Measurements from ENCODE around the gene YAP1.

Gene YAP1

DNA sequence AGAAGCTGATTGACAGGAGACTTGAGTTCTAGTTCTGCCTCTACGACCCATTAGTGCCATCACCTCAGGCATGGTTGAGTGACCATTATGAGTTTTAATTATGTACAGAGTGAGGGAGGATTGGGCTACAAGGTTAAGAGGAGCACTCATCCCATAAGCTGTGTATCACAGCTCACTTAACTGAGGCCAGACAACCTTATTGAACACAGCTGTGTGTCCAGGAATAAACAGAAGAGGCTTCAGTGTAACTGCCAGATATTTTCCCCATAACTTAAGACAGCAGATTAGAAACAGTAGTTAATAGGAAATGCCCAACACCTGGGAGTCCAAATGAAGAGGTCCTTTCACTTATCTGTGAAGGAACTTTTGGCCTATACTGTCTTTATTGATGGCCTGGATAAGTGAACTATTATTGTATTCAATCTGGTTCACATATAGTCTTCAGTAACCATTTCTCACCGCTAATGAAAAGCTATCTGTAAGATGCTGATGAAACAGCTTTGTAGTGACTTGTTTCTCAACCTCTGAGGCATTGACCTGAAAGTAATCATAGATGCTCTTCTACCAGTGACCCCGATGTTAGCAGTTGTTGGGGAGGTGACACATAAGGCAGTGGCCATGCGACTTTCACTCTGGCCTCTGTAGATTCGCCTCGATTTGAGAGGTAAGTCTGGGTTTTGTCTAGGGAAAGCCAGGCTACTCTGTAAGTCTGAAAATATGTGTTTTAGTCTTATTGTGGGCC, 41.7 kb downstream of the YAP1 start:
- ATAC-seq: peak; percentile 55
- TF ChIP-seq, protein P1, sequence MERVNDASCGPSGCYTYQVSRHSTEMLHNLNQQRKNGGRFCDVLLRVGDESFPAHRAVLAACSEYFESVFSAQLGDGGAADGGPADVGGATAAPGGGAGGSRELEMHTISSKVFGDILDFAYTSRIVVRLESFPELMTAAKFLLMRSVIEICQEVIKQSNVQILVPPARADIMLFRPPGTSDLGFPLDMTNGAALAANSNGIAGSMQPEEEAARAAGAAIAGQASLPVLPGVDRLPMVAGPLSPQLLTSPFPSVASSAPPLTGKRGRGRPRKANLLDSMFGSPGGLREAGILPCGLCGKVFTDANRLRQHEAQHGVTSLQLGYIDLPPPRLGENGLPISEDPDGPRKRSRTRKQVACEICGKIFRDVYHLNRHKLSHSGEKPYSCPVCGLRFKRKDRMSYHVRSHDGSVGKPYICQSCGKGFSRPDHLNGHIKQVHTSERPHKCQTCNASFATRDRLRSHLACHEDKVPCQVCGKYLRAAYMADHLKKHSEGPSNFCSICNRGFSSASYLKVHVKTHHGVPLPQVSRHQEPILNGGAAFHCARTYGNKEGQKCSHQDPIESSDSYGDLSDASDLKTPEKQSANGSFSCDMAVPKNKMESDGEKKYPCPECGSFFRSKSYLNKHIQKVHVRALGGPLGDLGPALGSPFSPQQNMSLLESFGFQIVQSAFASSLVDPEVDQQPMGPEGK (CRISPR knock-in tag; IDR thresholded peaks at IDR 0.05; ENCODE audit: borderline replicate concordance): no peak
- no peak for TF ChIP-seq TOX (CRISPR knock-in tag; IDR thresholded peaks at IDR 0.05; ENCODE audit: borderline replicate concordance)
- no peak for TF ChIP-seq RARB (CRISPR knock-in tag; IDR thresholded peaks at IDR 0.05)
- no peak for TF ChIP-seq ZFP3 (CRISPR knock-in tag; IDR thresholded peaks at IDR 0.05)
- no peak for TF ChIP-seq TCF4 (CRISPR knock-in tag; IDR thresholded peaks at IDR 0.05; ENCODE audit: borderline replicate concordance)
- no peak for TF ChIP-seq ZC3H10 (CRISPR knock-in tag; IDR thresholded peaks at IDR 0.05)
- TF ChIP-seq, protein P2, sequence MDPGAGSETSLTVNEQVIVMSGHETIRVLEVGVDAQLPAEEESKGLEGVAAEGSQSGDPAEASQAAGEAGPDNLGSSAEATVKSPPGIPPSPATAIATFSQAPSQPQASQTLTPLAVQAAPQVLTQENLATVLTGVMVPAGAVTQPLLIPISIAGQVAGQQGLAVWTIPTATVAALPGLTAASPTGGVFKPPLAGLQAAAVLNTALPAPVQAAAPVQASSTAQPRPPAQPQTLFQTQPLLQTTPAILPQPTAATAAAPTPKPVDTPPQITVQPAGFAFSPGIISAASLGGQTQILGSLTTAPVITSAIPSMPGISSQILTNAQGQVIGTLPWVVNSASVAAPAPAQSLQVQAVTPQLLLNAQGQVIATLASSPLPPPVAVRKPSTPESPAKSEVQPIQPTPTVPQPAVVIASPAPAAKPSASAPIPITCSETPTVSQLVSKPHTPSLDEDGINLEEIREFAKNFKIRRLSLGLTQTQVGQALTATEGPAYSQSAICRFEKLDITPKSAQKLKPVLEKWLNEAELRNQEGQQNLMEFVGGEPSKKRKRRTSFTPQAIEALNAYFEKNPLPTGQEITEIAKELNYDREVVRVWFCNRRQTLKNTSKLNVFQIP (CRISPR knock-in tag; IDR thresholded peaks at IDR 0.05; ENCODE audit: borderline replicate concordance, low read depth): no peak
- TF ChIP-seq ZNF565 (CRISPR knock-in tag; conservative IDR thresholded peaks at IDR 0.05; ENCODE audit: low read depth): no peak
- no peak for TF ChIP-seq ZNF70 (CRISPR knock-in tag; IDR thresholded peaks at IDR 0.05)
- no peak for TF ChIP-seq BACH2 (CRISPR knock-in tag; IDR thresholded peaks at IDR 0.05; ENCODE audit: borderline replicate concordance)
- no peak for TF ChIP-seq SNAI2 (CRISPR knock-in tag; IDR thresholded peaks at IDR 0.05)
- TF ChIP-seq ISL1 (CRISPR knock-in tag; IDR thresholded peaks at IDR 0.05): no peak
- no peak for TF ChIP-seq CSDC2 (CRISPR knock-in tag; IDR thresholded peaks at IDR 0.05)
- TF ChIP-seq OSR1 (CRISPR knock-in tag; IDR thresholded peaks at IDR 0.05): no peak
- TF ChIP-seq ARNTL (CRISPR knock-in tag; IDR thresholded peaks at IDR 0.05; ENCODE audit: borderline replicate concordance, low read depth): no peak
- TF ChIP-seq, protein P3, sequence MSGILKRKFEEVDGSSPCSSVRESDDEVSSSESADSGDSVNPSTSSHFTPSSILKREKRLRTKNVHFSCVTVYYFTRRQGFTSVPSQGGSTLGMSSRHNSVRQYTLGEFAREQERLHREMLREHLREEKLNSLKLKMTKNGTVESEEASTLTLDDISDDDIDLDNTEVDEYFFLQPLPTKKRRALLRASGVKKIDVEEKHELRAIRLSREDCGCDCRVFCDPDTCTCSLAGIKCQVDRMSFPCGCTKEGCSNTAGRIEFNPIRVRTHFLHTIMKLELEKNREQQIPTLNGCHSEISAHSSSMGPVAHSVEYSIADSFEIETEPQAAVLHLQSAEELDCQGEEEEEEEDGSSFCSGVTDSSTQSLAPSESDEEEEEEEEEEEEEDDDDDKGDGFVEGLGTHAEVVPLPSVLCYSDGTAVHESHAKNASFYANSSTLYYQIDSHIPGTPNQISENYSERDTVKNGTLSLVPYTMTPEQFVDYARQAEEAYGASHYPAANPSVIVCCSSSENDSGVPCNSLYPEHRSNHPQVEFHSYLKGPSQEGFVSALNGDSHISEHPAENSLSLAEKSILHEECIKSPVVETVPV (CRISPR knock-in tag; IDR thresholded peaks at IDR 0.05): no peak
- no peak for TF ChIP-seq PPARA (CRISPR knock-in tag; IDR thresholded peaks at IDR 0.05; ENCODE audit: borderline replicate concordance)
- TF ChIP-seq GLIS3 (CRISPR knock-in tag; IDR thresholded peaks at IDR 0.05): no peak

DNA sequence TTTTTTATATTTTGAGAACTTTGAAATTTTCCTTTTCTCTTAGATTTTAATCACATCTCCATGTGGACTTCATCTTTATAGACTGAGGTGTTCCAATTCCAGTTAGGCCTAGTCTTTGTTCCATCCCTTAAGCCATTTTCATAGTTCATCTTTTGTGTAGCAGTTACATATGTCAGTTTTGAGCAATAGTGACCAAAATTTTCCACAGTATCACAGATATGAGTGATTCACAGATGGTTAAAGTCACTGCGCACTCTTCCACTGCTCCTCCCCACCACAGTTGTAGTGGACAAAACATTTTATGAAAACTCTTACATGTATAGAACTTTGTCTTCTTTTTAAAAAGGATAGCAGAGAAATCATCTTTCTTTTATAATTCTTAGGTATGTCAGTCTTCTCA, 42.8 kb downstream of the YAP1 start:
- TF ChIP-seq SNAI2 (CRISPR knock-in tag; IDR thresholded peaks at IDR 0.05) (no peak), OSR1 (CRISPR knock-in tag; IDR thresholded peaks at IDR 0.05) (no peak), ZC3H10 (CRISPR knock-in tag; IDR thresholded peaks at IDR 0.05) (no peak), ZNF565 (CRISPR knock-in tag; conservative IDR thresholded peaks at IDR 0.05; ENCODE audit: low read depth) (no peak), TCF4 (CRISPR knock-in tag; IDR thresholded peaks at IDR 0.05; ENCODE audit: borderline replicate concordance) (no peak), BACH2 (CRISPR knock-in tag; IDR thresholded peaks at IDR 0.05; ENCODE audit: borderline replicate concordance) (no peak), PPARA (CRISPR knock-in tag; IDR thresholded peaks at IDR 0.05; ENCODE audit: borderline replicate concordance) (no peak), GLIS3 (CRISPR knock-in tag; IDR thresholded peaks at IDR 0.05) (no peak), ESRRG (CRISPR knock-in tag; IDR thresholded peaks at IDR 0.05) (no peak), ZNF8 (CRISPR knock-in tag; IDR thresholded peaks at IDR 0.05) (no peak), CSDC2 (CRISPR knock-in tag; IDR thresholded peaks at IDR 0.05) (no peak)
- TF ChIP-seq, protein P3 (CRISPR knock-in tag; IDR thresholded peaks at IDR 0.05): no peak
- TF ChIP-seq, protein P4, sequence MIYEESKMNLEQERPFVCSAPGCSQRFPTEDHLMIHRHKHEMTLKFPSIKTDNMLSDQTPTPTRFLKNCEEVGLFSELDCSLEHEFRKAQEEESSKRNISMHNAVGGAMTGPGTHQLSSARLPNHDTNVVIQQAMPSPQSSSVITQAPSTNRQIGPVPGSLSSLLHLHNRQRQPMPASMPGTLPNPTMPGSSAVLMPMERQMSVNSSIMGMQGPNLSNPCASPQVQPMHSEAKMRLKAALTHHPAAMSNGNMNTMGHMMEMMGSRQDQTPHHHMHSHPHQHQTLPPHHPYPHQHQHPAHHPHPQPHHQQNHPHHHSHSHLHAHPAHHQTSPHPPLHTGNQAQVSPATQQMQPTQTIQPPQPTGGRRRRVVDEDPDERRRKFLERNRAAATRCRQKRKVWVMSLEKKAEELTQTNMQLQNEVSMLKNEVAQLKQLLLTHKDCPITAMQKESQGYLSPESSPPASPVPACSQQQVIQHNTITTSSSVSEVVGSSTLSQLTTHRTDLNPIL (CRISPR knock-in tag; IDR thresholded peaks at IDR 0.05; ENCODE audit: low read depth): no peak
- TF ChIP-seq, protein P5, sequence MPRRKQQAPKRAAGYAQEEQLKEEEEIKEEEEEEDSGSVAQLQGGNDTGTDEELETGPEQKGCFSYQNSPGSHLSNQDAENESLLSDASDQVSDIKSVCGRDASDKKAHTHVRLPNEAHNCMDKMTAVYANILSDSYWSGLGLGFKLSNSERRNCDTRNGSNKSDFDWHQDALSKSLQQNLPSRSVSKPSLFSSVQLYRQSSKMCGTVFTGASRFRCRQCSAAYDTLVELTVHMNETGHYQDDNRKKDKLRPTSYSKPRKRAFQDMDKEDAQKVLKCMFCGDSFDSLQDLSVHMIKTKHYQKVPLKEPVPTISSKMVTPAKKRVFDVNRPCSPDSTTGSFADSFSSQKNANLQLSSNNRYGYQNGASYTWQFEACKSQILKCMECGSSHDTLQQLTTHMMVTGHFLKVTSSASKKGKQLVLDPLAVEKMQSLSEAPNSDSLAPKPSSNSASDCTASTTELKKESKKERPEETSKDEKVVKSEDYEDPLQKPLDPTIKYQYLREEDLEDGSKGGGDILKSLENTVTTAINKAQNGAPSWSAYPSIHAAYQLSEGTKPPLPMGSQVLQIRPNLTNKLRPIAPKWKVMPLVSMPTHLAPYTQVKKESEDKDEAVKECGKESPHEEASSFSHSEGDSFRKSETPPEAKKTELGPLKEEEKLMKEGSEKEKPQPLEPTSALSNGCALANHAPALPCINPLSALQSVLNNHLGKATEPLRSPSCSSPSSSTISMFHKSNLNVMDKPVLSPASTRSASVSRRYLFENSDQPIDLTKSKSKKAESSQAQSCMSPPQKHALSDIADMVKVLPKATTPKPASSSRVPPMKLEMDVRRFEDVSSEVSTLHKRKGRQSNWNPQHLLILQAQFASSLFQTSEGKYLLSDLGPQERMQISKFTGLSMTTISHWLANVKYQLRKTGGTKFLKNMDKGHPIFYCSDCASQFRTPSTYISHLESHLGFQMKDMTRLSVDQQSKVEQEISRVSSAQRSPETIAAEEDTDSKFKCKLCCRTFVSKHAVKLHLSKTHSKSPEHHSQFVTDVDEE (CRISPR knock-in tag; IDR thresholded peaks at IDR 0.05): no peak

More for the DNA sequence above, 42.8 kb downstream of the YAP1 start:
- ATAC-seq: no peak

Data from SK-N-SH treated with all-trans-retinoic acid at 6 μM for 48 hours (cell line).